Bone marrow (tissue), 2 donors: ENCODE data around the gene NFAM1.

Experiments
- DNase-seq, 2 donors: peaks; one replicate each; lab custom pipeline; 2025; lab: John Stamatoyannopoulos, UW

Gene NFAM1

GRCh38 chr22:42439821-42440674 lies 7.8 kb upstream of the NFAM1 start:
- DNase-seq: peak; percentile 70 to 84

- DNase-seq: no peak
These were observed 6.9 kb upstream of the NFAM1 start for GRCh38 chr22:42439021-42439567.

- DNase-seq: no peak
These were observed 6.1 kb upstream of the NFAM1 start for GRCh38 chr22:42438293-42438650.

GRCh38 chr22:42437488-42438292 lies 5.5 kb upstream of the NFAM1 start:
- DNase-seq: peak; percentile 43 to 56

GRCh38 chr22:42436404-42436803 lies 4.2 kb upstream of the NFAM1 start:
- no peak for DNase-seq

- no peak for DNase-seq
These were observed 2.7 kb upstream of the NFAM1 start for GRCh38 chr22:42434748-42435425.

- no peak for DNase-seq
These were observed 1.8 kb upstream of the NFAM1 start for GRCh38 chr22:42433754-42434682.

- DNase-seq: no peak
These were observed 615 bp upstream of the NFAM1 start for GRCh38 chr22:42432818-42433217.

- DNase-seq: no peak
These were observed 693 bp downstream of the NFAM1 start for GRCh38 chr22:42431401-42432019.

GRCh38 chr22:42430528-42431125 lies 1.6 kb downstream of the NFAM1 start:
- DNase-seq: no peak

GRCh38 chr22:42428760-42429159 lies 3.4 kb downstream of the NFAM1 start:
- DNase-seq: no peak

GRCh38 chr22:42428025-42428424 lies 4.2 kb downstream of the NFAM1 start:
- no peak for DNase-seq

GRCh38 chr22:42427167-42427566 lies 5.0 kb downstream of the NFAM1 start:
- no peak for DNase-seq

GRCh38 chr22:42425989-42426355 lies 6.2 kb downstream of the NFAM1 start:
- DNase-seq: no peak

- DNase-seq: no peak
These were observed 6.7 kb downstream of the NFAM1 start for GRCh38 chr22:42425337-42425988.

- DNase-seq: no peak
These were observed 12.8 kb downstream of the NFAM1 start for GRCh38 chr22:42419243-42419881.

- no peak for DNase-seq
These were observed 13.4 kb downstream of the NFAM1 start for GRCh38 chr22:42418811-42419242.

- no peak for DNase-seq
These were observed 14.4 kb downstream of the NFAM1 start for GRCh38 chr22:42417645-42418305.
